Heart right ventricle (tissue), 16 donors: Measurements from ENCODE around the gene SLC22A1. TPM values are rescaled to one million over a fixed set of nuclear protein-coding genes. Genes with fewer than 3 reads are reported as not detected.

ENCODE experiments used
- ATAC-seq, 8 donors: fragments of 200-7000 bp; cut with Tn5 transposase; one replicate each; pipeline ENCODE4 v1.9.1; 2020; ENCODE audit warnings: mild to moderate bottlenecking in 8 of 8, moderate library complexity in 8 of 8, moderate number of reproducible peaks in 1 of 8
- DNase-seq, 2 donors: peaks; one replicate each; pipeline ENCODE4 v3.0.0-alpha.2; 2020
- H3K27ac ChIP-seq, 10 donors: fragments of 200-600 bp; sonication (generic) in 2 of 10; one replicate each; pipeline versions ENCODE4 v1.5.0 to v1.8.0; 2020 to 2022; ENCODE audit warnings: mild to moderate bottlenecking in 3 of 10
- H3K27me3 ChIP-seq, 7 donors: fragments of 200-600 bp; one replicate each; pipeline ENCODE4 v1.8.0; 2021 to 2022; ENCODE audit warnings: mild to moderate bottlenecking in 2 of 7
- H3K36me3 ChIP-seq, 9 donors: fragments of 200-600 bp; sonication (generic) in 1 of 9; one replicate each; pipeline versions ENCODE4 v1.5.0 to v1.8.0; 2020 to 2022; ENCODE audit warnings: mild to moderate bottlenecking in 2 of 9
- H3K4me1 ChIP-seq, 9 donors: fragments of 200-600 bp; sonication (generic) in 1 of 9; one replicate each; pipeline versions ENCODE4 v1.5.0 to v1.8.0; 2020 to 2022; ENCODE audit warnings: mild to moderate bottlenecking in 4 of 9
- H3K4me3 ChIP-seq, 10 donors: fragments of 200-600 bp; sonication (generic) in 2 of 10; one replicate each; pipeline versions ENCODE4 v1.5.0 to v1.8.0; 2020 to 2022; ENCODE audit warnings: mild to moderate bottlenecking in 7 of 10, moderate library complexity in 2 of 10
- H3K9me3 ChIP-seq, 11 donors: fragments of 200-600 bp in 10 of 11; sonication (generic) in 2 of 11; one replicate each; pipeline versions ENCODE4 v1.5.0 to v1.8.0; 2013 to 2022; ENCODE audit warnings: mild to moderate bottlenecking in 2 of 11, control low read depth in 1 of 11, moderate library complexity in 1 of 11
- WGBS, 2 donors: extraction: QIAGEN DNeasy Blood & Tissue Kit; methylation state at CpG; one replicate each; pipeline ENCODE4 v1.1.7; 2013; ENCODE audit warnings: inconsistent platforms in 1 of 2; 5-methylcytosine and 5-hydroxymethylcytosine counted together
- intact Hi-C, 10 donors: fragments of 100-400 bp; cut with DNase I; formaldehyde crosslinking; loops; one replicate each; pipeline versions ENCODE4 v1.11.1 to v1.14.2; 2022
- polyA plus RNA-seq, 2 donors: library from polyadenylated mRNA; stranded (reverse); fragments of 200-250 nt; gene quantifications; one replicate each; pipeline ENCODE4 v1.2.3, GENCODE V29; 2013
- total RNA-seq, 10 donors: library from RNA; stranded (reverse); fragmentation: NEBNext Ultra II Directional in 3 of 10; extraction: Animal tissue kit (Norgen Biotek cat#: 25700) in 3 of 10; gene quantifications; one replicate each; pipeline versions ENCODE4 v1.2.1 to v1.2.4, GENCODE V29; 2021 to 2023
- TF ChIP-seq, protein P1 (sequence below), 9 donors: fragments of 200-600 bp; sonication (generic) in 2 of 9; IDR thresholded peaks; one replicate each; pipeline versions ENCODE4 v1.5.0 to v1.8.0; 2021 to 2022; ENCODE audit warnings: antibody characterized with exemption in 9 of 9, mild to moderate bottlenecking in 5 of 9, moderate library complexity in 1 of 9
- donor health status: Arrhythmogenic right ventricular cardiomyopathy.
- donor health status: ischemic (EF 13 %, LVEDD 7.1; RV severe dilation, severe dysfunction).
- donor health status: healthy with polysubstance abuse.
- donor health status: DM: no; HTN: yes; CAD: no.
- donor health status: DM: no; HTN: no; CAD: no.
- donor health status: ischemic (EF 25% LVEDD 6.9; RV normal size, moderate dysfunction).
- donor health status: ischemic (EF 25% LVEDD 5.7; RV mildly dilated, moderate dysfunction).
- donor health status: healthy.
- donor health status: DM: yes; HTN: yes; CAD: no.
- donor health status: Ischemic cardiomyopathy.
- donor health status: ischemic (EF 35%, LVEDD 5.7; RV mildly dilated, moderate dysfunction).
- donor health status: nonischemic (EF 11% LVEDD 7.7; RV severe dilation, severe dysfunction).
- donor health status: DM: yes; HTN: yes; CAD: no.
- donor health status: PGD.
- donor health status: ischemic (EF 29% LVEDD 5.4; RV normal size, mild dysfunction).
- donor health status: nonischemic (EF 23%, LVEDD 6.1; RV moderate dilation, normal function).

SLC22A1 gene
- total and polyA plus RNA-seq, 12 donors: 0.10 to 1.4 (median 0.39) TPM; not detected in 3

DNA sequence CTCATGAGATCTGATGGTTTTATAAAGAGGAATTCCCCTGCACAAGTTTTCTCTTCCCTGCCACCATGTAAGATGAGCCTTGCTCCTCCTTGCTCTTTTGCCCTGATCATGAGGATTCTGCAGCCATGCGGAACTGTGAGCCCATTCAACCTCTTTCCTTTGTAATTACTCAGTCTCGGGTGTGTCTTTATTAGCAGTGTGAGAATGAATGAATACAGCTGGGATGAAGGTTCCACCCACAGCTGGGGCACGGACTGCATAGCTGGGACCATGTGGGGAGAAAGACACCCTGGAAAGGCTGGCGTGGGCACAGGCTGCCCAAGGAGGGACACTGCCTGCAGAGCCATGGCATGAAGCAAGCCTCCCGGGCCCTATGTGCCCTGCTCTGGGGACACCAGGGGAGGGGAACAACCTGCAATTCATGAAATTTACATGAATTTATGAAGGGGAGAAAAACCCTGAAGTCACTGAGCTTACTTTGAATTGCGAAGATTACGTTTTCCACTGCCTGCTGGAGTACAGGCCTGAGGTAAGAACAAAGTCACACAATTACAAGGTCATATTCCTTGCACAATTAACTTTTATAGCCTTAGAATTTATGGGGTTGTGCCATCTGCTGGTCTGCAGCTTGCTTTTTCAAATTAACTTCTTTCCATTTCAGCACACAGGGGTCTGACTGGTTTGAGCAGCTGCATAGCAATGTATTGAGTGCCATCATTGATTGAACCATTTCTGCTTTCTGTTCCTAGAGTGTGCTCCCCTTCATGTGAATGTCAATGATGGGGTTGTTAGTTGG, 46.2 kb downstream of the SLC22A1 start:
- ATAC-seq (peak in 1 of 8 donors; percentile 23), DNase-seq (no peak)
- H3K27ac ChIP-seq: no peak overlapping the region
- H3K4me1 ChIP-seq: peaks cover 0 to 4% (median 0%) of the 10 kb centered on the region in 9 donors
- TF ChIP-seq, protein P1, sequence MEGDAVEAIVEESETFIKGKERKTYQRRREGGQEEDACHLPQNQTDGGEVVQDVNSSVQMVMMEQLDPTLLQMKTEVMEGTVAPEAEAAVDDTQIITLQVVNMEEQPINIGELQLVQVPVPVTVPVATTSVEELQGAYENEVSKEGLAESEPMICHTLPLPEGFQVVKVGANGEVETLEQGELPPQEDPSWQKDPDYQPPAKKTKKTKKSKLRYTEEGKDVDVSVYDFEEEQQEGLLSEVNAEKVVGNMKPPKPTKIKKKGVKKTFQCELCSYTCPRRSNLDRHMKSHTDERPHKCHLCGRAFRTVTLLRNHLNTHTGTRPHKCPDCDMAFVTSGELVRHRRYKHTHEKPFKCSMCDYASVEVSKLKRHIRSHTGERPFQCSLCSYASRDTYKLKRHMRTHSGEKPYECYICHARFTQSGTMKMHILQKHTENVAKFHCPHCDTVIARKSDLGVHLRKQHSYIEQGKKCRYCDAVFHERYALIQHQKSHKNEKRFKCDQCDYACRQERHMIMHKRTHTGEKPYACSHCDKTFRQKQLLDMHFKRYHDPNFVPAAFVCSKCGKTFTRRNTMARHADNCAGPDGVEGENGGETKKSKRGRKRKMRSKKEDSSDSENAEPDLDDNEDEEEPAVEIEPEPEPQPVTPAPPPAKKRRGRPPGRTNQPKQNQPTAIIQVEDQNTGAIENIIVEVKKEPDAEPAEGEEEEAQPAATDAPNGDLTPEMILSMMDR (IDR thresholded peaks at IDR 0.05): no peak
- H3K4me3 ChIP-seq: no peak overlapping the region
- peaks cover 0 to 14% (median 0%) of the 10 kb centered on the region in 7 donors for H3K27me3 ChIP-seq
- intact Hi-C loops: no loop called here
- 84 to 88% methylated on average over 7 of the region's 7 CpGs for whole genome bisulfite sequencing, 2 donors
- H3K36me3 ChIP-seq: no peaks in the 10 kb centered on the region
- H3K9me3 ChIP-seq: peaks cover 0 to 5% (median 0%) of the 10 kb centered on the region in 11 donors

DNA sequence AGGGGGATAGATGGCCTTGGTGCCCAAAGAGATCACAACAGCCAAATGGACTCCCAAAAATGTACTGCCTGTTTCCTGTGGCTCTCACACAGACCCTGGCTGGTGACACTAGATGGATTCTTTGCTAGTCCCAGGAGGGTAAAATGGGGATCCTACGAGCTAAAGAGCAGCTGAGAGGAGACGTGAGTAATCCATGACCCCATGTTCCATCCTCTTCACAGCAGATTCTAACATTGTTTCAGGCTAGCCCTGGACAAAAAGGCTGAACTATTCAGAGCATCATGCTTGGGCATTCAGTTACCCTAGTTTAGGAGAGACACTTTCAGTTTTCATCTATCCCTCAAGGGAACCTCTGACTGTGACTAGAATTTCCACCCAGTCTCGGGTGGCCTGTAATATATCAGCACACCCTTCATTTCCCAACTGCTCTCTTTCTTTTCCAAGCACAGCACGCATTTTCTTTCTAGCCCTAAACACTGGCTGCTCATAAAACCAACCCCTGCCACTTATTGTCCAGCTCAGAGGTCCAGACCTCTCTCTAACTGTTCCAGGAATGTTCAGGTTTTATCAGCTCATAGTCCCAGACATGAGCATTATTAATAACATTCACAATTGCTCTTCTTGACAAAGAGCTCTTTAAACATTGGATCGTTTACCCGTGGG, 48.5 kb downstream of the SLC22A1 start:
- 46 to 48% methylated on average over 6 of the region's 6 CpGs for WGBS, 2 donors
- ATAC-seq: peak in 2 of 8 donors; percentile 29 to 65
- TF ChIP-seq, protein P1 (IDR thresholded peaks at IDR 0.05): no peak

DNA sequence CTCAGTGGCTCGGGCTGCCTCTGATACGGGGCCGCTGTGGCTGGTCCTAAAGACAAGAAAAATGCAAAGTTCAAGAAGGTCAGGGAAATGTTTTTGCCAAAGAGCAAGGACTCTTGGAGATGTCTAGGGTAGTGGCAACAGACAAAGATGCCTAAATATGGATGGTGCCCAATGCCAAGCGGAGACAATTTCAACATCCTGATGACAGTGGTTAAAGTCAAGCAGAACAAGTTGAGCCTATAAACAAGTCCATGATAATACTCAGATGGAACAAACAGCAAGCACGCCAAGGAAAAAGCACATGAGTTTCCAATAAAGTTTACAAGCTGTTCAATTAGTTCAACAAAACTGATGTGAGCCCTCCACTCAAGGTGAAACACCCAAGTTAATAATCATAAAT, 51.1 kb downstream of the SLC22A1 start:
- Histone ChIP-seq H3K4me1 (peaks cover 0 to 4% (median 0%) of the 10 kb centered on the region in 9 donors), H3K27ac (no peak overlapping the region), H3K36me3 (no peaks in the 10 kb centered on the region), H3K27me3 (peaks cover 0 to 15% (median 0%) of the 10 kb centered on the region in 7 donors), H3K9me3 (no peaks in the 10 kb centered on the region), H3K4me3 (no peak overlapping the region)
- WGBS, 2 donors: 93% methylated on average over 5 of the region's 5 CpGs
- TF ChIP-seq, protein P1 (IDR thresholded peaks at IDR 0.05): no peak
- no peak for DNase-seq
- intact Hi-C loops: no loop called here
- ATAC-seq: no peak

More for the DNA sequence above, 48.5 kb downstream of the SLC22A1 start:
- Histone ChIP-seq H3K27me3 (peaks cover 0 to 15% (median 0%) of the 10 kb centered on the region in 7 donors), H3K4me1 (peaks cover 0 to 4% (median 0%) of the 10 kb centered on the region in 9 donors), H3K27ac (no peak overlapping the region), H3K36me3 (no peaks in the 10 kb centered on the region), H3K9me3 (peaks cover 0 to 4% (median 0%) of the 10 kb centered on the region in 11 donors), H3K4me3 (no peak overlapping the region)
- intact Hi-C loops: no loop called here
- DNase-seq: no peak

DNA sequence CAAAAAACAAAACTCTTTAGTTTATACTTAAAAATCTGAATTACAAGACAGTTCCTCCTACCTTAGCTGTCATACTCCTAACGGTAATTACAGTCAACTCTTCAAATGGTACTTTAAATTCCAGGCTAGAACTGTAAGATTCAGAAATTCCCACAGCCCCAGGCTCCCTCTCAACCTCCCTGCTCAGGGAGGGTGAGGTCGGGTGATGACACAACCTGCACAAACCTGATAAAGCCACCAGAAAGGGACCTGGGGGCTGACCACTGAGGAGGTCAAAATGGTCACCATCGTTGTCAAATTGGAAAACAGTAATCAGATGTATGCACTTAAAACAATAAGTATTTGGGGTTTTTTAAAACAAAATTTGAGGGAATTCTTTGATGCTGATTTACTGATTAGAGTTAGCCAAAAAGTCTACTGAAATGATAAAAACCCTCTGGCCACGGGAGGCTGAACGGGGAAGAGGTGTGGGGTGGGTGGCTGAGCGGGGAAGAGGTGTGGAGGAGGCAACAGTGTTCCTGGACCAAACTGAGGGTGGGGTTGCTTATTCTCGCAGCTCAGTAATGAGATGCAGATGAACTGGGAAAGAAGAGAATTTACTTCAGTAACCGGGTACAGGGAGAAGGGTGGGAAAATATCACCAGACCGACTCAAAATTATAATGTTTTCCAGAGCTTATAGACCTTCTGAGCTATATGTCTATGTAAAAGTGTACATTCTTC, 52.4 kb downstream of the SLC22A1 start:
- Histone ChIP-seq H3K9me3 (no peaks in the 10 kb centered on the region), H3K27ac (no peak overlapping the region), H3K36me3 (no peaks in the 10 kb centered on the region), H3K4me3 (no peak overlapping the region), H3K27me3 (peaks cover 0 to 15% (median 0%) of the 10 kb centered on the region in 7 donors), H3K4me1 (peaks cover 0 to 4% (median 0%) of the 10 kb centered on the region in 9 donors)
- no peak for DNase-seq
- TF ChIP-seq, protein P1 (IDR thresholded peaks at IDR 0.05): no peak
- WGBS, 2 donors: 70 to 71% methylated on average over 9 of the region's 9 CpGs
- ATAC-seq: no peak
- intact Hi-C loops: no loop called here
